K562 (cell line): ENCODE data around the gene C12orf75. TPM values are rescaled to one million over a fixed set of nuclear protein-coding genes. Genes with fewer than 3 reads are reported as not detected.

Source experiments
- MCM2 ChIP-seq: fragments of 450-650 bp; IDR thresholded peaks from 2 replicates; pipeline ENCODE4 v1.6.1; 2017; ENCODE audit warnings: low read depth, mild to moderate bottlenecking
- NCOA6 ChIP-seq: fragments of 450-650 bp; IDR thresholded peaks from 2 replicates; pipeline ENCODE4 v1.6.1; 2017; ENCODE audit warnings: mild to moderate bottlenecking
- ZNF407 ChIP-seq: fragments of 450-650 bp; IDR thresholded peaks from 2 replicates; pipeline ENCODE4 v1.6.1; 2016; ENCODE audit warnings: low read depth
- ZNF655 ChIP-seq: fragments of 250-450 bp; sonication (Bioruptor Pico); IDR thresholded peaks from 2 replicates; pipeline ENCODE4 v1.5.0; 2021
- polyA plus RNA-seq, 8 experiments: library from polyadenylated mRNA; depleted of rRNA in 4 of 8; stranded (reverse) in 5 of 8; unstranded in 3 of 8; fragments of >200 nt; fragmentation: Nextera tagmentation in 2 of 8; fragmentation: Illumina TruSeq in 1 of 8; extraction: Ambion mirVana in 2 of 8; extraction: Trizol in 1 of 8; gene quantifications; 2 replicates each; pipeline versions ENCODE4 v1.2.1 to v1.2.3, GENCODE V29; 2011 to 2014; ENCODE audit warnings: inconsistent platforms in 1 of 8, missing spikeins in 1 of 8
- total RNA-seq, 7 experiments: library from RNA; depleted of rRNA in 6 of 7; stranded (reverse); fragments of >200 nt in 6 of 7; fragmentation: Illumina TruSeq in 2 of 7; extraction: Trizol in 2 of 7; gene quantifications; 2 replicates each; pipeline versions ENCODE4 v1.2.1 to v1.2.3, GENCODE V29; 2011 to 2021; ENCODE audit warnings: low replicate concordance in 1 of 7

C12orf75 gene
- total and polyA plus RNA-seq, 9 of the 15 experiments (the other 6 are each of a cell fraction or from before 2014, with no cell fraction given), result 0.06 to 0.82 (median 0.26) TPM; not detected in 3

GRCh38 chr12:105280966-105281693 lies 49.4 kb upstream of the C12orf75 start (continued):
- TF ChIP-seq ZNF407, result no peak
- no peak for TF ChIP-seq ZNF655 (CRISPR knock-in tag)
- no peak for TF ChIP-seq NCOA6
- no peak for TF ChIP-seq MCM2
- TF ChIP-seq, all 486 proteins: peak for 0
